Measurements from ENCODE around the gene TTLL12. TPM values are rescaled to one million over a fixed set of nuclear protein-coding genes. Genes with fewer than 3 reads are reported as not detected.

The TTLL12 gene
- total RNA-seq, 1 donor from 2014 or later = 36.6 TPM

DNA sequence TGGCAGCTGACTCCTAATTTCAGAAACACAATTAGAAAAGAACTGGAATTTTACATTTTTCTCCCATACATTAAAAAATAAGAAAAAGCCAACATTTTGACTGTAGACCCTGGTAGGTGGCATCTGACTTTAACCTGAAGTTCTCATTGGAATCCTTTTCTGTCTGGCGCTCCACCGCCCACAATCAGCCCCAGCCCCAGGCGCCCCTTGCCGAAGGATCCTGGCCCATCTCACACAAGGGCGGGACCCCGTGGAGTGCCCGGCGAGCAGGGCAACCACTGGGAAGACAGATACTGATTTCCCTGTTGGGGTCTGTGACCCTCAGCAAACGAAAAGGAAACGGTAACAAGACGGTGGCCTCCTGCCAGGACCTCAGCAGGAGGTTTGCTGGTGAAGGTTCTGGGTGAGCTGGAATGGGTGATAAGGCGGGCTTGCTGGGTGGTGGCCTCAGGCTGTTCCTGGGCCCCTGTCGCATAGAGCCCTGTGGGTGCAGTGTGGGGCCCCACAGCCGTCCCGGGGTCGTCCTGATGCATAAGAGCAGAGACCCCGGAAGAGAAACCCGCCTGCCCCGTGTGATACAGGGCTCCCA is 19.8 kb downstream of the TTLL12 start:
- DNase-seq = no peak
- peaks cover 4% of the 10 kb centered on the region for H3K4me1 Mint-ChIP-seq (ENCODE audit: low read depth, unreplicated experiment)
- H3K27me3 Mint-ChIP-seq (ENCODE audit: unreplicated experiment) = peaks cover 8% of the 10 kb centered on the region
- H3K27ac Mint-ChIP-seq (ENCODE audit: unreplicated experiment) = no peak overlapping the region
- no peak overlapping the region for H3K4me3 Mint-ChIP-seq (ENCODE audit: unreplicated experiment)
- TF ChIP-seq, protein P1, sequence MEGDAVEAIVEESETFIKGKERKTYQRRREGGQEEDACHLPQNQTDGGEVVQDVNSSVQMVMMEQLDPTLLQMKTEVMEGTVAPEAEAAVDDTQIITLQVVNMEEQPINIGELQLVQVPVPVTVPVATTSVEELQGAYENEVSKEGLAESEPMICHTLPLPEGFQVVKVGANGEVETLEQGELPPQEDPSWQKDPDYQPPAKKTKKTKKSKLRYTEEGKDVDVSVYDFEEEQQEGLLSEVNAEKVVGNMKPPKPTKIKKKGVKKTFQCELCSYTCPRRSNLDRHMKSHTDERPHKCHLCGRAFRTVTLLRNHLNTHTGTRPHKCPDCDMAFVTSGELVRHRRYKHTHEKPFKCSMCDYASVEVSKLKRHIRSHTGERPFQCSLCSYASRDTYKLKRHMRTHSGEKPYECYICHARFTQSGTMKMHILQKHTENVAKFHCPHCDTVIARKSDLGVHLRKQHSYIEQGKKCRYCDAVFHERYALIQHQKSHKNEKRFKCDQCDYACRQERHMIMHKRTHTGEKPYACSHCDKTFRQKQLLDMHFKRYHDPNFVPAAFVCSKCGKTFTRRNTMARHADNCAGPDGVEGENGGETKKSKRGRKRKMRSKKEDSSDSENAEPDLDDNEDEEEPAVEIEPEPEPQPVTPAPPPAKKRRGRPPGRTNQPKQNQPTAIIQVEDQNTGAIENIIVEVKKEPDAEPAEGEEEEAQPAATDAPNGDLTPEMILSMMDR (IDR thresholded peaks at IDR 0.05; ENCODE audit: partially characterized antibody, unreplicated experiment) = no peak
- no peaks in the 10 kb centered on the region for H3K36me3 Mint-ChIP-seq (ENCODE audit: unreplicated experiment)
- H3K9me3 Mint-ChIP-seq (ENCODE audit: unreplicated experiment) = no peaks in the 10 kb centered on the region

DNA sequence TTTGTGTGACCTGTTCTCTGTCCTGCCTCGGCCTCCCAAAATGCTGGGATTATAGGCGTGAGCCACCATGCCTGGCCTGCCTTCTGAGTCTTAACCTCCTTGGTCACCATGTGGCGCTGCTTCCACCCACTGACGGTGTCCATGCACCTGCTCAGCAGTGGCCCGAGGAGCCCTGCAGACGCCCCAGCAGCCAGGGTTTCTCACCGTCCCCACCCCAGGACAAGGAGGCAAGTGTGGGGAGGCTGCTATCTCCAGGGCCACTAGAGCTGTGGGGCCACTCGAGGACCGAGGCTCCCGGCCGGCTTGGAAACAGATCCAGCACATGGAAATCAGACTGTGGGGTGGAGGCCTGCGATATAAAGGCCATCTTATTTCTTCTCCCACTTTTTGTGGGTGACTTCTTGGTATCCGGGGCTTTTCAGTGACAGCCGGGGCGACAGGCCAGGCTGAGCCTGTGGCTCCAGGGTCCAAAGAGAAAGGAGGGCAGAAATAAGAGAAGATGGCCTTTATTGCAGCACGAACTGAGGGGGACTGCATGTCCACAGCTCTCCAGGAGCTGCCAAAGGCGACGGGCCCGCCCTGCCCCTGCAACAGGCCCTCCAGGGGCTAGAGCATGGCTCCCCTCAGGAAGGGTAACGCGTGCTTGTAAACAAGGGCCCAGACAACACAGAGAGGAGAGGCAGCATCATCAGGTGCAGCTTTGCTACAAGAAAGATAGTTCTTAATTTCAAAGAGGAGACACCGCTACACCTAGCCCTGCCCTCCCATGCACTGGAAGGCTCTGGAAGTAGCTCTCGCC is 20.6 kb downstream of the TTLL12 start:
- DNase-seq = no peak
- TF ChIP-seq, protein P1 (IDR thresholded peaks at IDR 0.05; ENCODE audit: partially characterized antibody, unreplicated experiment) = no peak
- peaks cover 8% of the 10 kb centered on the region for H3K27me3 Mint-ChIP-seq (ENCODE audit: unreplicated experiment)
- H3K4me1 Mint-ChIP-seq (ENCODE audit: low read depth, unreplicated experiment) = peaks cover 4% of the 10 kb centered on the region
- H3K9me3 Mint-ChIP-seq (ENCODE audit: unreplicated experiment) = no peaks in the 10 kb centered on the region
- H3K36me3 Mint-ChIP-seq (ENCODE audit: unreplicated experiment) = no peaks in the 10 kb centered on the region
- H3K4me3 Mint-ChIP-seq (ENCODE audit: unreplicated experiment) = no peak overlapping the region
- H3K27ac Mint-ChIP-seq (ENCODE audit: unreplicated experiment) = no peak overlapping the region

DNA sequence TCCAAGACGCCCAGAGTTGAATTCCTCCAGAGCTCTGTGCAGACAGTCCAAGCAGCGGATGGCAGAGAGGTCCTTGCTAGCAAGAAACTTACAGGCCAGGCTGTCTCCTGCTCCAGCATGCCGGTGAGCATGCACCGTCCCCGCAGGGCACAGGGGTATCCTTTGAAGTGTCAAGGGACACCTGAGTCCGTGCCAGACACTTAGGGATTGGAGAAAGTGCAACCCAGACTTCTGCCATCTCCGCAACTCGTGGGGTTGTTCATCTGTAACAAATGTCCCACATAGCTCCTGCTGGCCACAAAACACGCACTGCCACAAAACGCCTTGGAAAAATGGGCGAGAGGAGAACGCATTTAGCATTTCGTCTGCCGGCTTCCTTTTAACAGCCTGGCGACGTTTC is 22.3 kb downstream of the TTLL12 start:
- no peaks in the 10 kb centered on the region for H3K36me3 Mint-ChIP-seq (ENCODE audit: unreplicated experiment)
- peaks cover 10% of the 10 kb centered on the region for H3K27me3 Mint-ChIP-seq (ENCODE audit: unreplicated experiment)
- H3K9me3 Mint-ChIP-seq (ENCODE audit: unreplicated experiment) = peaks cover 3% of the 10 kb centered on the region
- H3K4me3 Mint-ChIP-seq (ENCODE audit: unreplicated experiment) = no peak overlapping the region
- DNase-seq = no peak
- TF ChIP-seq, protein P1 (IDR thresholded peaks at IDR 0.05; ENCODE audit: partially characterized antibody, unreplicated experiment) = no peak
- H3K4me1 Mint-ChIP-seq (ENCODE audit: low read depth, unreplicated experiment) = peaks cover 4% of the 10 kb centered on the region
- H3K27ac Mint-ChIP-seq (ENCODE audit: unreplicated experiment) = no peak overlapping the region

DNA sequence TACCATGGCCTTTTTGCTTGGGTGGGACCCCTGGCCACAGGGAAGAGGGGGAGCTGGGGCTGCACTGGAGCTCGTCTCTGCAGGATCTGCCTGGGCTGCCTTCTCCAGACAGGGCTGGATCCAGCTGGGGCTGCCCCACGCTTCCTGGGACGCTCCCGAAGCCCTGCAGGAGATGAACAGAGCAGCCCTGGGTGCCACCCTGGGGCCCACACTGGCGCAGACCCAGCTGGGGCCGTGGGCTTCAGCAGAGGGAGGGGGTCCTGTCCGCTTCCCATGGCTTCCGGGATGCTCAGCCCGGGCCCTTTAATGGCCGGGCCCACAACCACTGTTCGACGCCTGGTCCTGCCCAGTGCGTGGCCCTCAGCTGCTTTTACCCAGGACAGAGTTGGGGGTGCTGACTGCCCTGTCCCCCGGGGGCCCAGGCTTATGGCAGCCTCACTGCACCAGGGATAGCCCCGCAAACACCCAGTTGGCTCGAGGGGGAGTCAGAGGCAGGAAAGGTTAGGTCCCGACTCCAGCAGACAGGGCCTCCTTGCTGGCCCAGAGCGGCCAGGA is 23.6 kb downstream of the TTLL12 start:
- no peak overlapping the region for H3K4me3 Mint-ChIP-seq (ENCODE audit: unreplicated experiment)
- TF ChIP-seq, protein P1 (IDR thresholded peaks at IDR 0.05; ENCODE audit: partially characterized antibody, unreplicated experiment) = no peak
- H3K9me3 Mint-ChIP-seq (ENCODE audit: unreplicated experiment) = peaks cover 3% of the 10 kb centered on the region
- no peaks in the 10 kb centered on the region for H3K36me3 Mint-ChIP-seq (ENCODE audit: unreplicated experiment)
- H3K4me1 Mint-ChIP-seq (ENCODE audit: low read depth, unreplicated experiment) = peaks cover 4% of the 10 kb centered on the region
- peaks cover 10% of the 10 kb centered on the region for H3K27me3 Mint-ChIP-seq (ENCODE audit: unreplicated experiment)
- H3K27ac Mint-ChIP-seq (ENCODE audit: unreplicated experiment) = no peak overlapping the region
- no peak for DNase-seq

Measured in glutamatergic neuron (in vitro differentiated cells).